Kidney epithelial cell (primary cell): ENCODE results near the gene BIRC3. TPM values are rescaled to one million over a fixed set of nuclear protein-coding genes. Genes with fewer than 3 reads are reported as not detected.

ENCODE experiments used
- DNase-seq: peaks from one replicate; pipeline ENCODE4 v3.0.0-alpha.2; 2010; ENCODE audit warnings: low read depth
- H3K27me3 ChIP-seq: 2 replicates; pipeline ENCODE4 v1.6.0; 2011; ENCODE audit warnings: low read length; ENCODE audit not compliant: control insufficient read depth, insufficient read depth
- H3K36me3 ChIP-seq: 2 replicates; pipeline ENCODE4 v1.5.1; 2011; ENCODE audit warnings: low read length; ENCODE audit not compliant: control insufficient read depth, insufficient read depth
- H3K4me3 ChIP-seq: 2 replicates; pipeline ENCODE4 v1.5.1; 2011; ENCODE audit warnings: low read depth, mild to moderate bottlenecking, control low read depth, low read length
- CTCF ChIP-seq: IDR thresholded peaks from 2 replicates; pipeline ENCODE4 v1.5.1; 2011; ENCODE audit warnings: mild to moderate bottlenecking, moderate library complexity, low read length, control low read depth, inconsistent platforms; ENCODE audit not compliant: insufficient read depth, poor library complexity, severe bottlenecking
- total RNA-seq: library from RNA; depleted of rRNA; stranded (reverse); fragments of >200 nt; gene quantifications from 2 replicates; pipeline ENCODE4 v1.2.3, GENCODE V29; 2015

Gene BIRC3
- total RNA-seq, 1 donor from 2014 or later: 10.0 TPM

GRCh38 chr11:102375720-102376399, 58.6 kb downstream of the BIRC3 start:
- Histone ChIP-seq H3K4me3 (no peak overlapping the region), H3K36me3 (no peaks in the 10 kb centered on the region), H3K27me3 (no peaks in the 10 kb centered on the region)
- no peak for TF ChIP-seq CTCF
- DNase-seq: no peak

- TF ChIP-seq CTCF: no peak
- H3K4me3 ChIP-seq: no peak overlapping the region
- no peaks in the 10 kb centered on the region for H3K27me3 ChIP-seq
- H3K36me3 ChIP-seq: no peaks in the 10 kb centered on the region
- no peak for DNase-seq
These were observed 60.6 kb downstream of the BIRC3 start for GRCh38 chr11:102377891-102378290.

GRCh38 chr11:102378818-102379217, 61.5 kb downstream of the BIRC3 start:
- no peaks in the 10 kb centered on the region for H3K27me3 ChIP-seq
- no peak for TF ChIP-seq CTCF
- H3K4me3 ChIP-seq: no peak overlapping the region
- H3K36me3 ChIP-seq: no peaks in the 10 kb centered on the region
- no peak for DNase-seq

GRCh38 chr11:102382384-102382783, 65.1 kb downstream of the BIRC3 start:
- peaks cover 1% of the 10 kb centered on the region for H3K36me3 ChIP-seq
- no peak for DNase-seq
- no peaks in the 10 kb centered on the region for H3K27me3 ChIP-seq
- H3K4me3 ChIP-seq: no peak overlapping the region
- no peak for TF ChIP-seq CTCF

- no peak for TF ChIP-seq CTCF
- peaks cover 1% of the 10 kb centered on the region for H3K36me3 ChIP-seq
- H3K4me3 ChIP-seq: no peak overlapping the region
- no peaks in the 10 kb centered on the region for H3K27me3 ChIP-seq
- DNase-seq: no peak
These were observed 66.6 kb downstream of the BIRC3 start for GRCh38 chr11:102383839-102384238.
